B cell (primary cell): ENCODE data around the gene POLL.

Experiments used
- EZH2 ChIP-seq: IDR thresholded peaks from 2 replicates; pipeline ENCODE4 v1.6.1; 2012; ENCODE audit warnings: borderline replicate concordance, low read depth, mild to moderate bottlenecking, moderate library complexity, low read length; ENCODE audit not compliant: insufficient read depth, poor library complexity, severe bottlenecking
- TF ChIP-seq, protein P1 (sequence below): fragments of 200-600 bp; IDR thresholded peaks from one replicate; pipeline ENCODE4 v1.8.0; 2022; ENCODE audit warnings: antibody characterized with exemption, mild to moderate bottlenecking

GRCh38 chr10:101585841-101586240, 2.2 kb downstream of the POLL start:
- TF ChIP-seq, protein P1, sequence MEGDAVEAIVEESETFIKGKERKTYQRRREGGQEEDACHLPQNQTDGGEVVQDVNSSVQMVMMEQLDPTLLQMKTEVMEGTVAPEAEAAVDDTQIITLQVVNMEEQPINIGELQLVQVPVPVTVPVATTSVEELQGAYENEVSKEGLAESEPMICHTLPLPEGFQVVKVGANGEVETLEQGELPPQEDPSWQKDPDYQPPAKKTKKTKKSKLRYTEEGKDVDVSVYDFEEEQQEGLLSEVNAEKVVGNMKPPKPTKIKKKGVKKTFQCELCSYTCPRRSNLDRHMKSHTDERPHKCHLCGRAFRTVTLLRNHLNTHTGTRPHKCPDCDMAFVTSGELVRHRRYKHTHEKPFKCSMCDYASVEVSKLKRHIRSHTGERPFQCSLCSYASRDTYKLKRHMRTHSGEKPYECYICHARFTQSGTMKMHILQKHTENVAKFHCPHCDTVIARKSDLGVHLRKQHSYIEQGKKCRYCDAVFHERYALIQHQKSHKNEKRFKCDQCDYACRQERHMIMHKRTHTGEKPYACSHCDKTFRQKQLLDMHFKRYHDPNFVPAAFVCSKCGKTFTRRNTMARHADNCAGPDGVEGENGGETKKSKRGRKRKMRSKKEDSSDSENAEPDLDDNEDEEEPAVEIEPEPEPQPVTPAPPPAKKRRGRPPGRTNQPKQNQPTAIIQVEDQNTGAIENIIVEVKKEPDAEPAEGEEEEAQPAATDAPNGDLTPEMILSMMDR: no peak
- no peak for TF ChIP-seq EZH2
